Measurements from ENCODE around the gene WDR7. TPM values are rescaled to one million over a fixed set of nuclear protein-coding genes. Genes with fewer than 3 reads are reported as not detected.
A peak's percentile ranks its signal among the peaks of the same experiment; 100 is the strongest.

Gene WDR7
- total RNA-seq, 1 experiment from 2014 or later: 9.8 TPM

DNA sequence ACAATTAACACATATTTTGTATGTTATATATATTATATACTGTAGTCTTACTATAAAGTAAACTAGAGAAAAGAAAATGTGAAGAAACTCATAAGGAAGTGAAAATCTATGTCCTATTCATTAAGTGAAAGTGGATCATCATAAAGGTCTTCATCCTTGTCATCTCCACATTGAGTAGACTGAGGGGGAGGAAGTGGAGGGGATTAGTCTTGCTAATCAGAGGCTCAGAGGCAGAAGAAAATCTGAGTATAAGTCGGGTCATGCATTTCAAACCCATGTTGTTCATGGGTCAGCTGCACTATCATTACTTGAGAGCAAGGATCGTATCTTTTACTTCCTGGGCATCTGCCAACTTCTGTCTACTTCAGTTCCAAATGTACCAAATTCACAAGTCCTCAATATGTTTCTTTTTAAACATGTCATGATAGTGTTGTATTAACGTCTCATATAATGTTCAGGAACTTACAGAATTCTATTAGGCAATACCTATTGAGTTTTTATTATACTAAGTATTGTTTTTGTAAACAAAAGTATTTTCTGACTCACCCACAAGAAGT is 286.8 kb downstream of the WDR7 start:
- no peak for DNase-seq (ENCODE audit: low read depth)

DNA sequence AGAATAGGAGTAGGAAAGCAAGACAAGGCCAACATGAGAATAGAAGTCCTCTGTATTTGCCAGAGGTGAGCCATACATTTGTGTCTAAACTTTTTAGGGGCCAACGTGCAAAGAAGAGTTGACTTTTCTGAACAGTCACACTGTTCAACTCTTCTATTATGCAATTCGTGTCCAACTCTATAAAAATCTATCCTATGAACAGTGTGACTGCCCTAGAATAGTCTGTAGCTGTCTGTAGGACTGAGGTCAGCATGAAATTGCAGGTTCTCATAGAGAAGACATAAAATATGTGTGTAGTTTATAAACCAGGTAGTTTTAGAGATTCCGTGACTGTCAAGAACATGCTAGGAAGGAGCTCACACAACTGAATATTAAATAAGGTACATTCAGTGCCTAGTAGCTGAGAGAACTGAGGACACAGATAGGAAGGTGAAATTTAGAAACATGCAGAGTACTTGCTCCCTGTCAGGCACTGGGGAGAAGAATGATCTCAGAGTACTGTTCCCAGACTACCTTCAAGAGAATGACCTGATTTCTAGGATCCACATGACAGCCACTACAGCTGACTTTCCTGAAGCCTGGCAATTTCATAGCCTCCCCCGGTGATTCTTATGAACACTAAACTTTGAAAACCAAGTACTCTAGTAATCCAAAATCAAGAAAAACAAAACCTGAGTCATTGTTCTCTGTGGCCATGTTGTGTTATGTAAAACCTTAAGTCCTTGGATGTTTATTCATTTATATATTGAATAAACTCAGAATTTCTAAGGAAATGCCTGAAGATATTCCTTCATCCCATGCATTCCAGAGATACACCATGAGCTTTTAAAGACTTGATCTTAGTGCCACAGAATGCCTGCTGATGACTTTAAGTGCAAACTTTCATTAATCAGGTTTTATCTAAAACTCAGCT is 294.3 kb downstream of the WDR7 start:
- no peak for DNase-seq (ENCODE audit: low read depth)

DNA sequence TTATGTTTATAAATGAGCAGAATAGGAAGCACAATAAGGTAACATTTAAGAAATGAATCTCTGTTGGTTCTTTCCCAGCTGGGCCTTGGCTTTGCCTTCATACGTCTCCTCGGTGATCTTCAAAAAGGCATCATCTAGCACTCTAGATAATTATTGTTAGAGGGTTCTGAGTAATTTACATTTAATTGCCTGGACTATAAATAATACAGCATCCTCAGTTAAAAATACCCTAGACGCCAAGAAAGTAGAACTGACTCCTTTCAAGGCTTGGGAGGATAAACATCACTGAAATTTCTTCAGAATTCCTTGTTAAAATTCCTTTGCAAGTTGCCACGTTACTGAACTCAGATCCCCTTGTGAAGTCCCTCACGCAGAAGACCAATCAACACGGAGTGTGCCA is 296.1 kb downstream of the WDR7 start:
- DNase-seq (ENCODE audit: low read depth): no peak

DNA sequence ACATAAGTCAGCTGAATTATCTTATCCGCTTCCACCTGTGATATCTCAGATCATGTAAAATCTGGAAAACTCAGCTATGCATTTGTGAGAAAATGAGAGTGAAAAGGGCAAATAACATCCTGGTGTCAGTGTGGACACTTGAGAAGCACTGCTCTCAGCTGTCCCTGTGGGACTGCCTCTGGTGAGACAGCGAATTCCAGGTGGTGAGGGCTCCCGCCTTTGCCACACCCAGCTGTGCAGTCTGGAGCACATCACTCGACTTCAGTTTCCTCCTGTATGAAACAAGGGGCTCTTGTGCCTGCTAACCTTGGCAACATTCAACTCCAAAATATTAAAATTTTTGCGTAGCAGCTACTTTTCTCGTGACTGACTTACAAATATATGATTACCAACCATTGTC is 300.9 kb downstream of the WDR7 start:
- no peak for DNase-seq (ENCODE audit: low read depth)

DNA sequence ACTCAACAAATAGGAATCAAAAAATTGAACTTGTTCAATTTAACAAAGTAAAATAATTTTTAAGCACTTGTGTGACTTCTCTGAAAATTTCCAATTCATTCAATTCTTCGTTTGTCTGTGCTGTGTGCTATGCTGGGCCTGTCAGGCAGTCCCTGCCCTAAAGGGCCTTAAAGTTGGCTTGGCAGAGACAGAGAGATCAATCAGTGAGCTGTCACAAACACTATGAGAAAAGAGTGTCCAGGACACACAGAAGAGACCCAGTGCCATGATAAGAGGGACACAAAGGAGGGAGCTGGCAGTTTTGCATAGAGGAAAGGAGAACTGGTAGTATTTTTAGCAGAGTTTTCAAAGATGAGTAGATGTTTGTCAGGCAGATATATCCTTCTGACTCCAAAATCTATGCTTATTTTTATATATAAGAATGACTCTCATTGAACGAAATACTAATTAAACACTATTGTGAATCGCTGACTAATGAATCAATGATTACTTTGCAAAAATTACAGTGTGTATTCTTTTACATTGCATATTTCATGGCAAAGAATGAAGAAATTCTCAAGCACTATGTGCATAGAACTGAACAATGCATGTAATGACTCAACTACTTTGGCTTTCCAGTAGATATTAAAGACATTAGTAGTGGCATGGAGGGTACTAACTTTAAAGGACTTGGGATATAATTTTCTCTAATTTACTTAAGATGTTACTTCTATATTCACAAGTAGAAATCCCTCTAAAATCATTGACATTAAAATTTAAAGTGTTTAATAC is 302.5 kb downstream of the WDR7 start:
- DNase-seq (ENCODE audit: low read depth): no peak

DNA sequence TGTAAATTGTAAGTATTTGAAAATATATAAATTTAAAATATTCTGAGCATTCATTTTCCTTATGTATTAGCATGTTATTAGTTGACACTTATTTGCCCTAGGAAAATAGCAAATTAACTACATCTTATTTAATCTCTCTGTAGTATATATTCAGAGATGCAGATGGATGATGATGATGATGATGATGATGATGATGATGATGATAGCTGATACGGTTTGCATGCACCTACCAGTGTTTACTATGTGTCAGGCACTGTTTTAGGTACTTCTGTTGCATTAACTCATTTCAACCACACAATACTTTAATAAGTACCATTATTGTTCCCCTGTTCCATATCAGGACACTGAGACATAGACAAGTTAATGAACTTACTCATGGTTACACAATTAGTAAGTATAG is 304.3 kb downstream of the WDR7 start:
- no peak for DNase-seq (ENCODE audit: low read depth)

DNA sequence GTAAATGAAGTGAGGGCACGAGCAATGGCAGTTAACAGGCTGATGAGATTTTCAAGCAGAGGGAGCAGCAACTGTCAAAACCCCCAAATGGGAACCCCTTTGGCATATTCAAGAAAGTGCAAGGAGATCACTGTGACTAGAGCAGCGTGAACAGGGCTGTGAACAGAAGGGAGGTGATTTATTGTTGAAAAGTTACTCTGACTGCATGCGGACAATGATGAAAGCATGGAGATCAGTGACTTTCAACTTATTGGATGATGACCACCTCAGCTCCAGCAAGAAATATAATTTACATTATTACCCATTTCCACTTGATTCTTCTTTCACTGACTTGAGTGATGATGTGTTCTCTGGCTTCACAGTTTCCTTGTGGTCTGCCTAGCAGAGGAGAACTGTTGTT is 308.0 kb downstream of the WDR7 start:
- DNase-seq (ENCODE audit: low read depth): no peak

DNA sequence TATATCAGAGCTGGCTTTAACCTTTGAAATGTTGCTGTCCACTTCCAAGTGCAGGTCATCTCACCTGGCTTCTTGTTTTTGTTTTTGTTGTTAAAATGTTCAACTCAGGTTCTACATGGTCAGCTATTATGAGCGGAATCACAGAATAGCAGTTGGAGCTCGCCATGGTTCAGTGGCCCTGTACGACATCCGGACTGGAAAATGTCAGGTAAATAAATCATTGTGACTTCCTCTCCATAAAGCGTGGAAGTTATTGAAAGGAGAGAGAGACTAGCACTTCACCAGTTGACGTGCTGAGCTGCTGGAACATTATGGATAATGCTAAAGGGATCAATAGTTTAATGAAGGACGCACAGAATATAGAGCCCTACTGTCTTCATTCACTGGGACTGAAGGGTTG is 311.2 kb downstream of the WDR7 start:
- no peak for DNase-seq (ENCODE audit: low read depth)

DNA sequence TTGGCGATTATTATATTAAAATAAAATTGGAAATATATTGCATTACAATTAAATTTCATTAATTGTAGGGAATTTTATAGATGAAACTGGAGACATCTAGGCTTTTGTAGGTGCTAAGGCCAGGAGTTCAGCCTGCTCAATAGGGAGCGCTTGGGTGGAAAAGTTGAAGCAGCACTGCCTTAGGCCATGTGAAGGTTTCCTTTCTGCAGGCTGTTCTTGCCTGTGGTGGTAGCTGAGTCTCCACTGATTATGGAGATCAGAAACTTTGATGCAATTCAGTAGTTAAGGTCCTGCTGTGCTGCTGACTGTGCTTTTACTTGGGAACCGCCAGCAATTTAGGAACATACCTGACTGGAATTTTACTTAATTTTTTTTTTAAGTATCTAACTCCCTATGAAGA is 315.9 kb downstream of the WDR7 start:
- no peak for DNase-seq (ENCODE audit: low read depth)

DNA sequence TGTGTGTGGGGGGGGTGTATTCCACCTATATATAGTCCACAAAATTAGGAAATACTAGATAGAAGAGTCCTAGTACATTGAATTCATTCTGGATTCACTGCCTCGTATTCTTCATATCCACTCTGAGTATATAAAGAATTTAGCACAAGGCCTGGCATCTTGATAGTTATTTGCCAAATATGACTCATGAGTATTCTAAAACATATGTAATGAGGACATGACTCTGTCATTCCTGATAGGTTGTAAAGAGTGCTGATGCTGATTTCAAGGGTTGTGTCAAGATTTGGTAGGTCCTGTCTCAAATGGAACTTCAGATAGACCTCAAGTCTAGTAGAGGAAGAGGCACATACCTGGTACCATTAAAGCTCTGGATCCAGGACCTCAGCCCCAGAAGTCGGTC is 322.3 kb downstream of the WDR7 start:
- DNase-seq (ENCODE audit: low read depth): peak; percentile 2

DNA sequence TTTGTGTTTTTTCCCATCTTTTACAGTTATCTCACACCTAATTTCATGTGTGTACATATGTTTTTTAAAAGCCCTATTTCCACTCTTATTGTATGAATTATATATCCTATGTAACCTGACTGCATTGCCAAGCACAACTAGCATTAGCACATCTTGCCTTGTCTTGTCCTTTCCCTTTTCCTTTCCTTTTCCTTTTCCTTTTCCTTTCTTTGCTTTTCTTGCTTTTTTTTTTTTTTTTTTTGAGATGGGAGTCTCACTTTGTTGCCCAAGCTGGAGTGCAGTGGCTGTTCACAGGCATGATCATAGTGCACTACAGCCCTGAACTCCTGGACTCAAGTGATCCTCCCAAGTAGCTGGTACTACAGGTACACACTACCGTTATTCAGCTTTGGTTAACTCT is 323.0 kb downstream of the WDR7 start:
- DNase-seq (ENCODE audit: low read depth): no peak

DNA sequence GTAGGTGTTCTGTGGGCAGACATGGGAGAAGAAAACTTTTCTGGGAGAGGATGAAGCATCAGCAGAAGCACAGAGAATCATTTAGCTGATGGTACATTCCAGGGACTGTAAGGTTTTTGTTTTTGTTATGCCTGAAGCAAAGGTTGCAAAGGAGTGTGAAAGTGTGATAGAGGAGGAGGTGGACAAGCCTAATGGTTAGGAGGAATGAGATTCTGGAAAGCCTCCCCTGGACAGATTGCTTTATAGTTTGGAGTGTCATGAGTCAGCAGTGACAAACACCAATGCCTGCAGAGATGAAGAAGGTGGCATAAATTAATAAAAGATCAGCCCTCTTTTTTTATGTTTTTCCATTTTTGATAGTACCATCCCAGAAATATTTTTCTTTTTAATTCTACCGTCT is 324.1 kb downstream of the WDR7 start:
- peak; percentile 3 for DNase-seq (ENCODE audit: low read depth)

DNA sequence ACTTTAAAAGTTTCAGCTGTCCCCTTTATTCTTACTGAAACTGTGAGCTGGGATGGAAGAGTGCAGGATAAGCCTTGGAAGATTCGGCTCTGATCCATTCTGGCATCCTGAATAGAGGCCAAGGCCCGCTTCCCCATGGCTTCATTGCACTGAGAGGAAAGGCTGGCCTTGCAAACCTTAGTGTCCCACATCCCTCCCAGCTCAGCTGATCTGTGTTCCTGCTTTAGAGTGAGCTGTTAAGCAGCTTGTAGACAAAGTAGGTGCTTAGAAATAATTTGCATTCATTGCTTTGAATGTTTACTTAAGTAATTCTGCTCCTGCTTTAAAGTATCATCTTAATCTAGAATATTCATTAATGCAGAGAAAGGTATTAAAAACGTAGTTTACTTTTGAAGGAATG is 326.1 kb downstream of the WDR7 start:
- DNase-seq (ENCODE audit: low read depth): no peak

DNA sequence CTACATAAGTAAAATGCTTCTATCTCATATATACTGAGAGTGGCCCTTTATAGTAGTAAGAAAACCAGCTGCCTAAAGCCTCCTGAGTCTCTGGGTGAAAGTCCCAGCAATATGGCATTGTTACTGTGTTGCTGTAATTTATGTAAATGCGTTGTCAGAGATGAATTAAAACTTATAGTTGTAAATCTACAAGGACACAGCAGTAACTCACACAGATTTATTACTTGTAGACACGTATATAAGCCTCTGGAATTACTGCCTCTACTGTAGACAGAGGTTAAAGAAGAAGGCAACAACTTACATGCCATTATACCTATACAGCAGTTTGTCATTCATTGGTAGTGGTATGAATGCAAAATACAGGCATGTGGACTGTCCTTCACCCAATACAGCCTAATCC is 326.6 kb downstream of the WDR7 start:
- no peak for DNase-seq (ENCODE audit: low read depth)

DNA sequence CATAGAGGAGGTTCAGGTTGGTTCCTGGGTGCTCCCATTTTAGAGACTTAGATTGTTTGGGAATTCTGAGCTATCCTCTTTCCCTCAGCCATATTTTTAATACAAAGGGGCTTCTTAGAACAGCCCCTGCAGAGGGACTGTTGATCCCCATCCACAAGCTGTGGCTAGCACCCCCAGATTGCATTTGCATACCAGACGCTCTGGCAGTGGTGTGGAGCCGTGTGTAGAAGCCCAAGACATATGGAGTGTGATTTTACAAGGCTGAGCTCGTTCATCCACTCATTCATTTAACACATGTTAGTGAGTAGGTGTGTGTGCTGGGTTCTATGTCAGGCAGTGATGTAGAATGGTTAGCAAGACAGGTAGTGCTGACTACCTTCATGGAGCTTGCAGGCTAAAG is 329.0 kb downstream of the WDR7 start:
- DNase-seq (ENCODE audit: low read depth): no peak

DNA sequence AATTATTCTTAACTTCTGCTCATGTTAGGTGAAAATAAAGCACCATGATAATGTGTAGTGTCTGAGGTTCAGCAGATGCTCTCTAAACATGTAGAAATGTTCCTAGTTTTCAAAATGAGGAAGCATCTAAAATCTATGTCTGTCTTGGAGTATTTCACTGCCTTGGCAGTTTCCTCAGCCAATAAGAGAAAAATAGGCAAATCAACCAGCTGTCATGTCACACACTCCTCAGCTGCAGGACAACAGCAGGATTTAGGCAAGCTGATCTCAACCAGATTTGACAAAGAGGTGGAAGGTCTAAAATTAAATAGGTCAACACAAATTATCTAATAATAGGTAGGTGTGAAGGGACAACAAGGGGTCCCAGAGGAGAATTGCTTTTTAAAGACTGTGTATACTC is 331.6 kb downstream of the WDR7 start:
- DNase-seq (ENCODE audit: low read depth): no peak

DNA sequence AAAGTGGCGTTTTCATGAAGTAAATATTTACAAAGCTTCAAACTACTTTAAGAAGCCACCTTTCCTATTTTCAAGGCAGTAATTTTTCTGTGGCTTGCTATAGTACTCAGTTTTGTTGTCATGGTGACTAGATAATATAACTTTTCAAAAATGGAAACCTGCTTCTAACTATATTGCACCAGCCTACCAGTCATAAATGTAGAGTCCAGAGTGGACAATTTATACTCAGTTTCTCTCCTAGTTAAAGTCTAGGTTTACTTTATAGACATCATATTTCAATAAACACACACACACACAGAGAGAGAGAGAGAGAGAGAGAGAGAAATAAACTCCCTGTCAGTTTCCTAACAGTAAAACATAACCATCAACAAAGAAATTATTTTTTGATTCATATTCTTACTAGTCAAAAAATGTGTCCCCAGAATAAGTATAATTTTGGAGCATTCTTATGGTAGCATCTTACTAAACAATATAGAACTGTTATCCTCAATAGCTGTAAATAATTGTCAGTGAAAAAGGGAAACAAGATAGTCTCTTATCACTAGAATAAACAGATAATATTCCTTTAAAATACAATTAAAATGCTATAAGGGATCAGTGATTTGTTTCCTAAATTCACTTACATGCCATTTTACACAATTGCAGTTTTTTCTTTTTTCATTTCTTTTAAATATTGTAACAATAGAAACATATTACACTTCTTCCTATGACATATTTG is 332.3 kb downstream of the WDR7 start:
- no peak for DNase-seq (ENCODE audit: low read depth)

DNA sequence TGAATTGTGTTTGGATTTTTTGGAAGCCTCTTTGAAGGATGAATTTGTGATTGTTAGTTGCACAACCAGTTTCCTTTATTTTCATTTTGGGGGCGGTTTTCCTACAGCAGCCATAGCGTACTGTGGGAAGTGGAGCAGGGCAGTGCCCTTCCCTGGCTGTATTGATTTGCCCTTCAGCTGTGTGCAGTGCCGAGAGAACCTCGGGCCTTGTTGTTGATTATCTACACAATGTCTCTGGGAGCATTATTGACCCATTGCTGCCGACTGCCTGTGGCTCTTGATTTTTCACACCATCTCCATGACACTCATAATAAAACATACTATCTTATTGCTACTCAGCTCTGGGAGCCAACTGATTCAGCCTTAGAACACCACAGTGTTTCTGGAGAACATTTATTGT is 333.6 kb downstream of the WDR7 start:
- no peak for DNase-seq (ENCODE audit: low read depth)

DNA sequence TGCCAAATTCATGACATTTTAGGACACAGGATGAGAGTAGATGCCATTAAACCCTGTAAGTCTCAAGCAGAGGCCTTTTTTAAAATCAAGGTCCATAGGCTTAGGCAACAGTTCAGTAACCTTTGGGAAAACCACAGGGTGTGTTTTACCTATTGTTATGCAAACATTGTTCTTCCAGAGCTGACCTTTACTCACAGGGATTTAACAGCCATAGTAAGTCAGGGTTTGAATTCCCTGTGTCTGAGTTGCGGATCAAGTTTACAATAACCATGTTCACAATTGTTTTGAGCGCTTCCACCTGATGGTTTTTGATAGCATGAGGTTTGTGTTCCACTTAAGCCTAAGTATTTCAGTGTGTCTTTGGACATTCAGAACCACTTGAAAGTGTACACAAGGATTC is 335.7 kb downstream of the WDR7 start:
- no peak for DNase-seq (ENCODE audit: low read depth)

DNA sequence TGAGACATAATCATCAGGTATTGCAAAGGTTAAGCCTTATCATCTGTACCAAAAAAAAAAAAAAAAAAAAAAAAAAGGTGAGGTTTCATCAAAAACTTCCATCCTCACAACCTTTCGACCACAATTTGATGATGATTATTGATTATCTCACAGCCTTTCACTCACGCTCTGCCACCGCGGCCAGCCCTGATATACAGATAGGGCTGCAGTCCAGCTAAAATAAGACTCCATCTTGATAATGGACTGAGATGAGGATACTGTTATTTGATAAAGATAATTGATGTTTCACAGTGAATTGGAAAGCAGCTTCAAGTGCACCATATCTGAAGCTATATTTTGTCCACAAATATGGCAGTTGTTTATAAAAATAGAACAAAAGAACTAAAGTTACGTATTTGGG is 336.1 kb downstream of the WDR7 start:
- no peak for DNase-seq (ENCODE audit: low read depth)

DNA sequence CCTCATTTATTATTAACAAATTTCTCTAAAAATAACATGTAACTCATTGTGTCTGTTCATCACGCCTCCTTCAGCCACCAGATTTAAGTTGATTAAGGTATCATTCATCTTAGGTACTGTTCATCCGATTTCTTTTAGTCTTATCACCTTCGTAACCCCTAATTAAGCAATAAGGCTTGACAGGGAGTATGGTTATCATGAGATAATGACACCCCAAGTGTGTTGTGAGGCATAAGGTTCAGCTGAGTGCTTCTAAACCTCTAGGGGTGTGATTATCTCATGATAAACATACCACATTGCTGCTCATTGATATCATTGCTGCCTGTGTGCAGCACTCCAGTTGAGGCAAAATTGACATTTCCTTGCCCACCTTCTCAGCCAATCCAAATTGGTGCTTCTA is 336.9 kb downstream of the WDR7 start:
- DNase-seq (ENCODE audit: low read depth): no peak

DNA sequence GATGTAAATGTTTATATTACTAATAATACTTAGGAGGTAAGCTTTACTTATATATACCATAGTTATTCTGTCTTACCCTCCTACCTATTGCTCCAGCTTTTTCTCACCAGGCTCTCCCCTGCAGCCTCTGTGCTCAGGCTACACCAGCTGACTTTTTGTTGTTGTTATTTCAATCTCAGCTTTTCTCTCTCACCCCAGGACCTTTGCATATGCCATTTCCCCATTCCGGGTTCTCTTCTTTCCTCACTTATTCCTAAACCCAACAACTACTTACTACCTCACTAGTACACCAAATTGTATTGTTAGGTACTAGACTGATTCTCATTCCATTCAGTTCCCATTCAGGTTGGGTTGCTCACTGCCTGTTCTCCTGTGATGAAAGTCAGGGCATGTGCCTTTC is 339.5 kb downstream of the WDR7 start:
- DNase-seq (ENCODE audit: low read depth): no peak
